H4 (cell line): ENCODE results near the gene ZNF587B. TPM values are rescaled to one million over a fixed set of nuclear protein-coding genes. Genes with fewer than 3 reads are reported as not detected.
"Not testable (repeated sequence)": the region's sequence is repeated elsewhere in the genome, so short reads cannot be mapped to it uniquely, and the experiment has no call there.

Experiments
- DNase-seq: peaks from one replicate; pipeline ENCODE4 v3.0.0-alpha.2; 2015; ENCODE audit warnings: low spot score
- total RNA-seq: library from RNA; depleted of rRNA; stranded (reverse); fragments of >200 nt; shearing (Covaris generic); gene quantifications from 2 replicates; pipeline ENCODE4 v1.2.3, GENCODE V29; 2014; rRNA removed

ZNF587B gene
- total RNA-seq = 7.4 and 11.9 TPM in 2 replicates

- peak; percentile 48 for DNase-seq
Measured at GRCh38 chr19:57830071-57830602, at the start of gene ZNF587B. Gene ZNF587B, plus strand, starts transcription at chr19:57830299. Its CDS starts 230 bp downstream, at chr19:57830529.

- no peak for DNase-seq
Measured at GRCh38 chr19:57786286-57786685, 43.8 kb upstream of the ZNF587B start.

- no peak for DNase-seq
Measured at GRCh38 chr19:57786906-57787305, 43.2 kb upstream of the ZNF587B start.

GRCh38 chr19:57788114-57788692 lies 41.9 kb upstream of the ZNF587B start:
- DNase-seq = no peak

- DNase-seq = no peak
Measured at GRCh38 chr19:57789288-57789687, 40.8 kb upstream of the ZNF587B start.

- not testable (repeated sequence) for DNase-seq
Measured at GRCh38 chr19:57796580-57796979, 33.5 kb upstream of the ZNF587B start.

- no peak for DNase-seq
Measured at GRCh38 chr19:57800696-57801095, 29.4 kb upstream of the ZNF587B start.

GRCh38 chr19:57802269-57802668 lies 27.8 kb upstream of the ZNF587B start:
- DNase-seq = no peak

- DNase-seq = no peak
Measured at GRCh38 chr19:57803265-57803593, 26.9 kb upstream of the ZNF587B start.

- peak; percentile 88 for DNase-seq
Measured at GRCh38 chr19:57803594-57804325, 26.3 kb upstream of the ZNF587B start.

- DNase-seq = no peak
Measured at GRCh38 chr19:57807541-57807940, 22.6 kb upstream of the ZNF587B start.

GRCh38 chr19:57810410-57811295 lies 19.4 kb upstream of the ZNF587B start:
- DNase-seq = not testable (repeated sequence)

GRCh38 chr19:57812226-57812625 lies 17.9 kb upstream of the ZNF587B start:
- DNase-seq = no peak

GRCh38 chr19:57812975-57813820 lies 16.9 kb upstream of the ZNF587B start:
- not testable (repeated sequence) for DNase-seq

GRCh38 chr19:57813919-57814504 lies 16.1 kb upstream of the ZNF587B start:
- DNase-seq = no peak

GRCh38 chr19:57814505-57815246 lies 15.4 kb upstream of the ZNF587B start, which contains the start of gene ZNF552:
Gene ZNF552, minus strand, starts transcription at chr19:57814913. Its CDS starts 170 bp downstream, at chr19:57814743.
- DNase-seq = peak; percentile 91

- no peak for DNase-seq
Measured at GRCh38 chr19:57815247-57816075, 14.6 kb upstream of the ZNF587B start.

GRCh38 chr19:57816652-57817051 lies 13.4 kb upstream of the ZNF587B start:
- DNase-seq = no peak

GRCh38 chr19:57817976-57818375 lies 12.1 kb upstream of the ZNF587B start:
- no peak for DNase-seq
